Measurements from ENCODE around the gene SLC49A3. TPM values are rescaled to one million over a fixed set of nuclear protein-coding genes. Genes with fewer than 3 reads are reported as not detected.
A peak's percentile ranks its signal among the peaks of the same experiment; 100 is the strongest.
"Not testable (repeated sequence)": the region's sequence is repeated elsewhere in the genome, so short reads cannot be mapped to it uniquely, and the experiment has no call there.

The SLC49A3 gene
- total RNA-seq (10 to 100 TPM; 11.2 to 28.8 (median 21.2) TPM), polyA plus RNA-seq (10 to 100 TPM in 2 of 3 donors, 1 to 10 TPM in 1; 5.6 to 19.3 (median 11.7) TPM)
- long read RNA-seq, donor 1 = 0 reads
- long read RNA-seq, donor 2 = 0 reads

- intact Hi-C loops (cut with DNase I; ENCODE audit: low total_unique reads) = no loop called here
- Histone ChIP-seq H3K9me3 (no peaks in the 10 kb centered on the region), H3K4me3 (peak within 1 kb of the TSS; percentile 31 to 72 (median 40)), H3K27me3 (replicated peaks in 1 of 7) (peaks cover 0 to 18% (median 0%) of the 10 kb centered on the region in 7 donors), H3K36me3 (peaks cover 0 to 9% (median 0%) of the 10 kb centered on the region in 6 donors), H3K27ac (peak within 1 kb of the TSS; percentile 70 to 91 (median 86)), H3K4me1 (peaks cover 7 to 48% (median 38%) of the 10 kb centered on the region in 6 donors)
- TF ChIP-seq POLR2A (IDR thresholded peaks at IDR 0.05) = no peak
- TF ChIP-seq CTCF (IDR thresholded peaks at IDR 0.05 in 8 of 11, conservative IDR thresholded peaks at IDR 0.05 in 3 of 11) = no peak
- peak in 2 of 3 donors; percentile 44 to 56 for TF ChIP-seq POLR2AphosphoS5 (IDR thresholded peaks at IDR 0.05)
- peak; percentile 87 for DNase-seq
- WGBS, 5 donors = 8 to 15% (median 9%) methylated on average over 20 to 59 of the region's 59 CpGs
Measured at GRCh38 chr4:688854-689681, at the start of gene SLC49A3. SLC49A3 (minus strand) TSS chr4:689151; CDS start chr4:689127, 24 bp downstream.

GRCh38 chr4:736561-736960 is 47.6 kb upstream of the SLC49A3 start:
- H3K9me3 ChIP-seq; H3K27ac ChIP-seq; H3K4me1 ChIP-seq; DNase-seq; H3K27me3 ChIP-seq (replicated peaks in 1 of 7); H3K4me3 ChIP-seq; intact Hi-C loops (cut with DNase I; ENCODE audit: low total_unique reads): not testable (repeated sequence)
- H3K36me3 ChIP-seq = peaks cover 2 to 97% (median 84%) of the 10 kb centered on the region in 6 donors
- WGBS, 5 donors = 96 to 99% (median 97%) methylated on average over 28 to 33 of the region's 34 CpGs

- Histone ChIP-seq H3K27ac (no peak overlapping the region), H3K4me1 (no peaks in the 10 kb centered on the region), H3K9me3 (no peaks in the 10 kb centered on the region), H3K36me3 (peaks cover 2 to 96% (median 83%) of the 10 kb centered on the region in 6 donors), H3K4me3 (no peak overlapping the region), H3K27me3 (replicated peaks in 1 of 7) (no peaks in the 10 kb centered on the region)
- TF ChIP-seq POLR2AphosphoS5 (IDR thresholded peaks at IDR 0.05) (peak in 1 of 3 donors; percentile 24), CTCF (IDR thresholded peaks at IDR 0.05 in 8 of 11, conservative IDR thresholded peaks at IDR 0.05 in 3 of 11) (no peak), POLR2A (IDR thresholded peaks at IDR 0.05) (no peak)
- intact Hi-C loops (cut with DNase I; ENCODE audit: low total_unique reads) = no loop called here
- DNase-seq = no peak
- WGBS, 5 donors = 93 to 98% (median 96%) methylated on average over 8 of the region's 8 CpGs
Measured at GRCh38 chr4:735583-735982, 46.6 kb upstream of the SLC49A3 start.

- WGBS, 5 donors = 94 to 100% (median 95%) methylated on average over 3 to 9 of the region's 9 CpGs
- H3K4me3 ChIP-seq = no peak overlapping the region
- no peaks in the 10 kb centered on the region for H3K4me1 ChIP-seq
- H3K9me3 ChIP-seq = no peaks in the 10 kb centered on the region
- no peaks in the 10 kb centered on the region for H3K27me3 ChIP-seq (replicated peaks in 1 of 7)
- TF ChIP-seq POLR2A (IDR thresholded peaks at IDR 0.05) (no peak), POLR2AphosphoS5 (IDR thresholded peaks at IDR 0.05) (peak in 1 of 3 donors; percentile 22)
- no peak for DNase-seq
- peaks cover 2 to 96% (median 83%) of the 10 kb centered on the region in 6 donors for H3K36me3 ChIP-seq
- intact Hi-C loops (cut with DNase I; ENCODE audit: low total_unique reads) = no loop called here
- H3K27ac ChIP-seq = no peak overlapping the region
Measured at GRCh38 chr4:734951-735350, 46.0 kb upstream of the SLC49A3 start.

- Histone ChIP-seq H3K4me1 (no peaks in the 10 kb centered on the region), H3K36me3 (peaks cover 2 to 93% (median 74%) of the 10 kb centered on the region in 6 donors), H3K9me3 (no peaks in the 10 kb centered on the region), H3K27ac (no peak overlapping the region), H3K27me3 (replicated peaks in 1 of 7) (no peaks in the 10 kb centered on the region), H3K4me3 (no peak overlapping the region)
- WGBS, 5 donors = 93 to 98% (median 96%) methylated on average over 9 of the region's 9 CpGs
- TF ChIP-seq POLR2A (IDR thresholded peaks at IDR 0.05) = no peak
- TF ChIP-seq CTCF (IDR thresholded peaks at IDR 0.05 in 8 of 11, conservative IDR thresholded peaks at IDR 0.05 in 3 of 11) = no peak
- TF ChIP-seq POLR2AphosphoS5 (IDR thresholded peaks at IDR 0.05) = no peak
- DNase-seq = no peak
- intact Hi-C loops (cut with DNase I; ENCODE audit: low total_unique reads) = no loop called here
Measured at GRCh38 chr4:734075-734474, 45.1 kb upstream of the SLC49A3 start.
